GM19099 (cell line): Measurements from ENCODE around the gene ZMIZ1.

Experiments used
- POLR2A ChIP-seq: IDR thresholded peaks from 3 replicates; pipeline ENCODE4 v1.6.1; 2011; ENCODE audit warnings: low read depth; ENCODE audit not compliant: insufficient read length; ENCODE audit errors: extremely low read depth

Gene ZMIZ1

GRCh38 chr10:79063661-79064492 is 4.9 kb upstream of the ZMIZ1 start:
- no peak for TF ChIP-seq POLR2A

GRCh38 chr10:79065091-79065551 is 3.6 kb upstream of the ZMIZ1 start:
- TF ChIP-seq POLR2A: no peak

- no peak for TF ChIP-seq POLR2A
Observed at GRCh38 chr10:79065853-79066252, 2.9 kb upstream of the ZMIZ1 start.

- no peak for TF ChIP-seq POLR2A
Observed at GRCh38 chr10:79066411-79067240, 2.1 kb upstream of the ZMIZ1 start.

- TF ChIP-seq POLR2A: no peak
Observed at GRCh38 chr10:79067241-79068202, 1.2 kb upstream of the ZMIZ1 start.

- no peak for TF ChIP-seq POLR2A
Observed at GRCh38 chr10:79068203-79068561, 584 bp upstream of the ZMIZ1 start.

- TF ChIP-seq POLR2A: no peak
Observed at GRCh38 chr10:79069325-79070080, 737 bp downstream of the ZMIZ1 start.

GRCh38 chr10:79070081-79070605 is 1.4 kb downstream of the ZMIZ1 start:
- no peak for TF ChIP-seq POLR2A

- TF ChIP-seq POLR2A: no peak
Observed at GRCh38 chr10:79070606-79071395, 2.0 kb downstream of the ZMIZ1 start.

- no peak for TF ChIP-seq POLR2A
Observed at GRCh38 chr10:79071396-79071923, 2.7 kb downstream of the ZMIZ1 start.

GRCh38 chr10:79072041-79072441 is 3.3 kb downstream of the ZMIZ1 start:
- TF ChIP-seq POLR2A: no peak

GRCh38 chr10:79072994-79073645 is 4.4 kb downstream of the ZMIZ1 start:
- no peak for TF ChIP-seq POLR2A
